HL-60 (cell line): ENCODE measurements around the gene UVSSA.

Source experiments
- DNase-seq, 2 experiments: peaks; one replicate each; pipeline ENCODE4 v3.0.0-alpha.2; 2010 to 2020; ENCODE audit warnings: low read depth in 1 of 2, low spot score in 1 of 2
- H3K27ac ChIP-seq: fragments of 250-450 bp; sonication (Bioruptor Pico); replicated peaks from 2 replicates; pipeline ENCODE4 v1.5.1; 2020; ENCODE audit warnings: mild to moderate bottlenecking, moderate library complexity
- H3K27me3 ChIP-seq: fragments of 250-450 bp; sonication (Bioruptor Pico); 2 replicates; pipeline ENCODE4 v1.5.1; 2021; ENCODE audit warnings: mild to moderate bottlenecking, moderate library complexity; ENCODE audit not compliant: insufficient read depth, poor library complexity, severe bottlenecking
- H3K4me3 ChIP-seq: replicated peaks from 2 replicates; pipeline ENCODE4 v1.5.1; 2011; ENCODE audit warnings: mild to moderate bottlenecking, control low read depth, low read length; ENCODE audit not compliant: insufficient read depth
- GABPA ChIP-seq: IDR thresholded peaks from 2 replicates; pipeline ENCODE4 v1.6.1; 2012; ENCODE audit warnings: low read depth
- POLR2AphosphoS5 ChIP-seq: IDR thresholded peaks from 2 replicates; pipeline ENCODE4 v1.6.1; 2012; ENCODE audit warnings: low read depth
- SPI1 ChIP-seq: IDR thresholded peaks from 2 replicates; pipeline ENCODE4 v1.6.1; 2012; ENCODE audit warnings: low read depth, mild to moderate bottlenecking, borderline replicate concordance
- TF ChIP-seq, protein P1 (sequence below): IDR thresholded peaks from 2 replicates; pipeline ENCODE4 v1.6.1; 2012; ENCODE audit warnings: low read depth; ENCODE audit not compliant: insufficient replicate concordance
- TF ChIP-seq, protein P2 (sequence below): IDR thresholded peaks from one replicate; pipeline ENCODE4 v1.5.1; 2011; ENCODE audit warnings: low read length, control low read depth, inconsistent platforms; ENCODE audit not compliant: insufficient read depth

The UVSSA gene

GRCh38 chr4:1352567-1352900, 5.5 kb downstream of the UVSSA start:
- no peak overlapping the region for H3K4me3 ChIP-seq
- no peak for DNase-seq
- no peak overlapping the region for H3K27ac ChIP-seq
- TF ChIP-seq GABPA (no peak), SPI1 (no peak), POLR2AphosphoS5 (no peak)
- TF ChIP-seq, protein P1, sequence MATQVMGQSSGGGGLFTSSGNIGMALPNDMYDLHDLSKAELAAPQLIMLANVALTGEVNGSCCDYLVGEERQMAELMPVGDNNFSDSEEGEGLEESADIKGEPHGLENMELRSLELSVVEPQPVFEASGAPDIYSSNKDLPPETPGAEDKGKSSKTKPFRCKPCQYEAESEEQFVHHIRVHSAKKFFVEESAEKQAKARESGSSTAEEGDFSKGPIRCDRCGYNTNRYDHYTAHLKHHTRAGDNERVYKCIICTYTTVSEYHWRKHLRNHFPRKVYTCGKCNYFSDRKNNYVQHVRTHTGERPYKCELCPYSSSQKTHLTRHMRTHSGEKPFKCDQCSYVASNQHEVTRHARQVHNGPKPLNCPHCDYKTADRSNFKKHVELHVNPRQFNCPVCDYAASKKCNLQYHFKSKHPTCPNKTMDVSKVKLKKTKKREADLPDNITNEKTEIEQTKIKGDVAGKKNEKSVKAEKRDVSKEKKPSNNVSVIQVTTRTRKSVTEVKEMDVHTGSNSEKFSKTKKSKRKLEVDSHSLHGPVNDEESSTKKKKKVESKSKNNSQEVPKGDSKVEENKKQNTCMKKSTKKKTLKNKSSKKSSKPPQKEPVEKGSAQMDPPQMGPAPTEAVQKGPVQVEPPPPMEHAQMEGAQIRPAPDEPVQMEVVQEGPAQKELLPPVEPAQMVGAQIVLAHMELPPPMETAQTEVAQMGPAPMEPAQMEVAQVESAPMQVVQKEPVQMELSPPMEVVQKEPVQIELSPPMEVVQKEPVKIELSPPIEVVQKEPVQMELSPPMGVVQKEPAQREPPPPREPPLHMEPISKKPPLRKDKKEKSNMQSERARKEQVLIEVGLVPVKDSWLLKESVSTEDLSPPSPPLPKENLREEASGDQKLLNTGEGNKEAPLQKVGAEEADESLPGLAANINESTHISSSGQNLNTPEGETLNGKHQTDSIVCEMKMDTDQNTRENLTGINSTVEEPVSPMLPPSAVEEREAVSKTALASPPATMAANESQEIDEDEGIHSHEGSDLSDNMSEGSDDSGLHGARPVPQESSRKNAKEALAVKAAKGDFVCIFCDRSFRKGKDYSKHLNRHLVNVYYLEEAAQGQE, result no peak
- TF ChIP-seq, protein P2, sequence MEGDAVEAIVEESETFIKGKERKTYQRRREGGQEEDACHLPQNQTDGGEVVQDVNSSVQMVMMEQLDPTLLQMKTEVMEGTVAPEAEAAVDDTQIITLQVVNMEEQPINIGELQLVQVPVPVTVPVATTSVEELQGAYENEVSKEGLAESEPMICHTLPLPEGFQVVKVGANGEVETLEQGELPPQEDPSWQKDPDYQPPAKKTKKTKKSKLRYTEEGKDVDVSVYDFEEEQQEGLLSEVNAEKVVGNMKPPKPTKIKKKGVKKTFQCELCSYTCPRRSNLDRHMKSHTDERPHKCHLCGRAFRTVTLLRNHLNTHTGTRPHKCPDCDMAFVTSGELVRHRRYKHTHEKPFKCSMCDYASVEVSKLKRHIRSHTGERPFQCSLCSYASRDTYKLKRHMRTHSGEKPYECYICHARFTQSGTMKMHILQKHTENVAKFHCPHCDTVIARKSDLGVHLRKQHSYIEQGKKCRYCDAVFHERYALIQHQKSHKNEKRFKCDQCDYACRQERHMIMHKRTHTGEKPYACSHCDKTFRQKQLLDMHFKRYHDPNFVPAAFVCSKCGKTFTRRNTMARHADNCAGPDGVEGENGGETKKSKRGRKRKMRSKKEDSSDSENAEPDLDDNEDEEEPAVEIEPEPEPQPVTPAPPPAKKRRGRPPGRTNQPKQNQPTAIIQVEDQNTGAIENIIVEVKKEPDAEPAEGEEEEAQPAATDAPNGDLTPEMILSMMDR, result no peak
- H3K27me3 ChIP-seq, result no peaks in the 10 kb centered on the region

- Histone ChIP-seq H3K27me3 (no peaks in the 10 kb centered on the region), H3K27ac (no peak overlapping the region), H3K4me3 (no peak overlapping the region)
- no peak for DNase-seq
- no peak for TF ChIP-seq GABPA
- TF ChIP-seq, protein P2, result no peak
These were observed 6.4 kb downstream of the UVSSA start for GRCh38 chr4:1353186-1354055.

DNA sequence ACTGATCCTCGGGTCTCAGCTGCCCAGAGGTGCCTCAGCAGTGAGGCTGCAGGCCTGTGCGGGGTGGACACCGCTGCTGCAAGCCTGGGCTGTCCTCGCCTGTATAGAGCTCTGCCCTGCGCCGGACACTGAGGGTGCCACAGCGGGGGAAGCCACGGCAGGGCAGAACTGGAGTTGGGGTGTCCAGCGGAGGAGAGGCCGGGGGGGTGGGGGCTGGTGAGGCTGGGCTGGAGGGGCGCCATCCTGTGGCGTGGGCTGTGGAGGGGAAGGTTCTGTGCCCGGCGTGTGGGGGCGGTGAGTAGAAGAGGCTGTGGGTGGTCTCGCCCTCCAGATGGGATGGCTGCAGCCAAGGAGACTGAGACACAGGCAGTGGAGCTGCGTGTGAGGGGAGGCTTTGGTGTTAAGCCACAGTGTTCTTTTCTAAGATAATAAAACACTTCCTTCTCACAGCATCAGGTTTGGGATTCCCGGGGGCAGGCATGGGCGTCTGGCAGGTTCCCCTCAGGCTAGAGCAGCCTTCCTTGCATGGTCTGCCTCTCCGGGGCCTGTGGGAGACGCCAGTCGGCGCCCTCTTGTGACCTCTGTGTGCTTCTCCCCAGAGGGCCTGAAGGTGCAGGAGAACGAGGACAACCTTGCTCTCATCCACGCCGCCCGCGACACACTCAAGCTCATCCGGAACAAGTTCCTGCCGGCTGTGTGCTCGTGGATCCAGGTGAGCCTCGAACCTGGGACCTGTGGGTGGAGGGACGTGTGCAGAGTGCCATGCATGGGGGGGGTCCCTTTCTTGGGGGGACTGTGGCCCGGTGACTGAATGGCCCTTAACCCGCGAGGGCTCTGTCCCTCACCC, 7.4 kb downstream of the UVSSA start:
- peak in 1 of 2 experiments; percentile 14 for DNase-seq
- no peaks in the 10 kb centered on the region for H3K27me3 ChIP-seq
- no peak overlapping the region for H3K27ac ChIP-seq
- TF ChIP-seq GABPA (no peak), SPI1 (no peak), POLR2AphosphoS5 (no peak)
- TF ChIP-seq, protein P1, result no peak
- TF ChIP-seq, protein P2, result no peak
- no peak overlapping the region for H3K4me3 ChIP-seq
